ENCODE results near the gene MED16.
"Not testable (repeated sequence)": the region's sequence is repeated elsewhere in the genome, so short reads cannot be mapped to it uniquely, and the experiment has no call there.

MED16 gene

DNA sequence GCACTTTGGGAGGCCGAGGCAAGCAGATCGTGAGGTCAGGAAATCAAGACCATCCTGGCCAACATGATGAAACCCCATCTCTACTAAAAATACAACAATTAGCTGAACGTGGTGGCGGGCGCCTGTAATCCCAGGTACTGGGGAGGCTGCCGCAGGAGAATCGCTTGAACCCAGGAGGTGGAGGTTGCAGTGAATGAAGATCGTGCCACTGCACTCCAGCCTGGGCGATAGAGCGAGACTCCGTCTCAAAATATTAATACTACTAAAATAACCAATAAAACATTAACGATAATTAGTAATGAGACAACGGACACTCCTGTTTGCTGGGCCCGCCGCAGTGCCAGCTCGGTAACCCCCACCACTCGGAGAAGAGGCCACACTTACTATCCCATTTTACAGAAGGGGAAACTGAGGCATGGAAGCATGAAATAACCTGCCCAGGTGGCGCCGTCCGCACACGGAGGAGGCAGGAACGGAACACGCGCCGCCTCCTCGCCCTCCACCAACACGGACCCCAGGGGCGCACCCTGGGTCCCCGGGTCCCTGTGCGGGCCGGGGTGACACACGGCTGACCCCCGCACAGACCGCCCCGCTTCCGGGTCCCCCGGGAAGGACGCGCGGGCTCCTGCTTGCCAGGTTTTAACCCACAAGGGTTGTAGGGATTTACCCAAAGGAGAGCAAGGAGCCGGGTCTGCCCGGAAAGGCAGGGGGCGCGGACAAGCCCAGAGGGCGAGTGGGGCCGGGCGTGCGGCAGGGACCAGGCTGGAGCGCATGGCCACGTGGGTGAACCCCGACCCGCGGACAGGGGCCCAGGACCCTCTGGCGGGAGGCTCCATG lies 18.4 kb upstream of the MED16 start:
- no peak for DNase-seq (ENCODE audit: low spot score)

DNA sequence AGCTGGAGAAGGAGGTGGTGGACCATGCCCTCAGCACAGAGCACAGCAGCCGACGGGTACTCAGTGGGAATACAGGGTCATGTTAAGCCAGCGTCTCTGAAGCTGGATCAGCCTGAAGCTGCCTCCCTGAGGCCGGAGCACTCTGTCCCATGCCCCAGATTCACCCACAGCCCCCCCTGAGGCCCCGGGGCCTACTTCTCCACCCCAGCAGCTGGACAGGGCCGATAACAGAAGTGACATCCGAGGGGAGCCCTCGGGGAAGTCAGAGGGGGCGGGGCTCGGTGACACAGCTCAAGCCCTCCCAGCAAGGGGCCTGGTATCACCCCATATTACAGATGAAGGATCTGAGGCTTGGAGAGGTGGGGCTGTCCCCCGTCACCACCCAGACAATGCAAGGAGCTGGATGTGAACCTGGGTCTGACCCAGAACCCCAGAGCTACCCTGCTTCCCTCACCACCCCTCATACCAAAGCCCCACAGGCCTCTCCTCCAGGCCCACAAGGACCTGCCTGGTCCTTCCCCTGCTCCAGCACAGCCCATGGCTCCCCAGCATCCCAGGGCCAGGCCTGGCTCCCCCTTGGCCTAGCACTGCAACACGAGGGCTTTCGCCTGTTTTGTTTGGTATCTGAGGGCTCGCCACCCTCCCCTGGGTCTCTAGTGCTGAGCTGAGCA lies 14.3 kb upstream of the MED16 start:
- DNase-seq (ENCODE audit: low spot score), result peak; percentile 55

DNA sequence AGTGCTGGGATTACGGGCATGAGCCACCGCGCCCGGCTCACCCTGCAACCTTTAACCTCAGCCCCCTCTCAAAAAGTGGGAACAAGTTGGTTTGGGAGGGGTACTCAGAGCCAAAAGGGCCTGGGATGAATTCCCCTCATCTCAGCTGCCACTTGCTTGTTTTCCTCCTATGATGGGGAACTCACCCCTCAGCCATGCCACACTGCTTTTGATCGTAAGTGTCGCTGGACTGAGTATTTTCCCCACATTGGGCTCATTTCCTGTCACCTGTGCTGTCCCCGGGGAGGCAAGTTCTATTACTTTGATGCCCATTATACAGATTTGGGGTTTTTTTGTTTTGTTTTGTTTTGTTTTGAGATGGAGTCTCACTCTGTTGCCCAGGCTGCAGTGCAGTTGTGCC lies 13.5 kb upstream of the MED16 start:
- no peak for DNase-seq (ENCODE audit: low spot score)

DNA sequence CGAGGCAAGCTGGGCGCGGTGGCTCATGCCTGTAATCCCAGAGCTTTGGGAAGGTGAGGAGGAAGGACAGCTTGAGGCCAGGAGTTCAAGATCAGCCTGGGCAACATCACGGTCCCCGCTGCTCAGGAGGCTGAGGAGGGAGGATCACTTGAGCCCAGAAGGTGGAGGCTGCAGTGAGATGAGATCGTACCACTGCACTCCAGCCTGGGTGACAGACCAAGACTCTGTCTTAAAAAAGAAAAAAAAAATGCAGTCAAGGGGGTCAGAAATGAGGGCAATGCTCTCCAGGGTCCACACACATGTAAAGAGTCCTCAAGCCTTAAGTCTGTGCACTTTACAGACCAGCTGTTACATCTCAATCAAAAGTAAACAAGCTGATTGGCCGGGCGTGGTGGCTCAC lies 11.6 kb upstream of the MED16 start:
- no peak for DNase-seq (ENCODE audit: low spot score)

DNA sequence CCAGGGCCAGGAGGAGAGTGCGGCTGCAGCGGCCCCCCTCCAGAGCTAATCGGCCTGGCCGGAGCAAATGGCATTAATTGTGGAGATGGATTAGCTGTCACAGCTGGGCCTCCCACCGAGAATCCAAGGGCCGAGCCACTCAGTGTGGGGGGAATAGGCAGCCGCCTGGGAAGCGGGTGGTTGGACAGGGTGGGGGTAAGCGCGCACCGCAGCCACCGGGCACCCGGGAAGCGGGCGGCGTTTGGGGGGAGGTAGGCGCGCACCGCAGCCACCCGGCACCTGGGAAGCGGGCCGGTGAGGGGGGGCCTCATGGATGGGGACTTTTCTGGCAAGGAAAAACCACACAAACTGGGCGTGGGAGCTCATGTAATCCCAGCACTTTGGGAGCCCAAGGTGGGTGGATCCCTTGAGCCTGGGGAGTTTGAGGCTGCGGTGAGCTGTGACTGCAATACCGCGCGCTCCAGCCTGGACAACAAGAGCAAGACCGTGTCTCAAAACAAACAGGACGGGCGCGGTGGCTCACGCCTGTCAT lies 10.3 kb upstream of the MED16 start:
- DNase-seq (ENCODE audit: low spot score), result no peak

DNA sequence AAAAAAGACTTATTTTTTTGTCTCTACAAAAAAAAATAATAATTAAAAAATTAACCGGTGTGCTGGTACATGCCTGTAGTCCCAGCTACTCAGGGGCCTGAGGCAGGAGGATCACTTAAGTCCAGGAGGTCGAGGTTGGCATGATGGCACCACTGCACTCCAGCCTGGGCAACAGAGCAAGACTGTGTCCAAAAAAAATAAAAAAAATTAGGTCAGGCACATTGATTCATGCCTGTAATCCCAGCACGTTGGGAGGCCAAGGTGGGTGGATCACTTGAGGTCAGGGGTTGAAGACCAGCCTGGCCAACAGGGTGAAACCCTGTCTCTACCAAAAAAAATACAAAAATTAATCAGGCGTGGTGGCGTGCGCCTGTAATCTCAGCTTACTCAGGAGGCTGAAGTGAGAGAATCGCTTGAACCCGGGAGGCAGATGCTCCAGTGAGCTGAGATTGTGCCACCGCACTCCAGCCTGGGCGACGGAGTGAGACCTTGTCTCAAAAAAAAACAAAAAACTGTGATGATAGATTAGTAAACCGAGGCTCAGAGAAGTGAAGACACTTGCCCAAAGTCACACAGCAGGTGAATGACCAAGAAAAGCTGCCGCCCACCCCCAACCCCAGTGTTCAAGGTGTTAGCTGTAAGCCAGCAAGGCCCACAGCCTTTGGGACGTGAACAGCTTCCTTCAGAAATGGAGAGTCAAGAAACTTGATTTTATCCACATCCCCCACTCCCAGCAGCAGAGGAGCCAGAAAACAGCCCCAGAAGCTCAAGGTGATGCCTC lies 9.6 kb upstream of the MED16 start:
- no peak for DNase-seq (ENCODE audit: low spot score)

DNA sequence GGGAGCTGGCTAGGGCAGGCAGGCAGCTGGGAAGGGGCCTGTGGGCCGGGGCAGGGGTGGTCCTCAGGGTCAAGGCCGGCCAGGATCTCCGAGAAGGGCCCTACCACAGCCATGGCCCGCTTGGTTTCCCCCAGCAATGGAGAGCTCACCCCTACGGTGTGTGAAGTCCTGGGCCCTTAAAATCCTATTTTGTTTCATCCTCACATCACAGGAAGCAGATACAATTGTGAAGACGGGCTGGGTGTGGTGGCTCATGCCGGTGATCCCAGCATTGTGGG lies 9.0 kb upstream of the MED16 start:
- no peak for DNase-seq (ENCODE audit: low spot score)

DNA sequence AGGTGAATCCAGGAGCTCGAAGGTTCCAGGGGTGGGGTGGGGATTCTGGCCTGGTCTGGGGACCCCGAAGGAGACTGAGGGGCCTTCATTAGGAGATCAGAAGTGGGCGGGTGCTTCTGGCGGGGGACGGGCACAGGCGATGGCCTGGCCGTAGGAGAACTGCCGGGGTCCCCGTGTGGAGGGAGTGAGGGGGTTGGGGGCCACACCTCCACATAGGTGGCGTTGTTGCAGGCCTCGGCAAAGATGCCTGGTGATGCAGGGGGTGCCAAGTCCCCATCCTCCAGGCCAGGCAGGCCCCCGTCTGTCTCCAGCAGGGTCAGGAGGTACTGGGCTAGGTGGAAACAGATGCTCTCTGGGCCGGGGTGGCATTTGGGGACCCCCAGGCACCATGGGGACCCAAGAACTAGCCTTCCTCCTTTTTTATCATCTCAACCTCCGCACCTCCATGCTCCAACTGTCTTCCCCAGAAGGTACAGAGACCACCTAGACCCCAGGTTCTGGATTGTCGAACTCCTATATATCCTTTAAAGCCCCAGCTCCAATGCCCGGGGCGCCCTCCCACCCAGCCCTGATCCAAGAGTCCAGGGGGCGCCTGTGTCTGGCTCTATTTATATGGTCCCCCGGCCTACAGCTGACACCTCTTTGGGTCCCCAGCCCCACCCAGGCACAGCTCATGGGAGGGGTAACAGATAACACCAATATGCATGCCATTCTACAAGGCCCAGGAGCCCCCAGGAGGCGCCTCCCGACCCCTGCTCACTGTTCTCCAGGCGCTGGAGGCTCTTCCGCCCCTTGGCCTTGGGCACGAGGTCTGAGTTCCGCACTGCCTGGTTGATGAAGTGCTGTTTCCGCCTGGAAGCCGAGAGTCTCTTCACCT lies 8.5 kb upstream of the MED16 start:
- no peak for DNase-seq (ENCODE audit: low spot score)

DNA sequence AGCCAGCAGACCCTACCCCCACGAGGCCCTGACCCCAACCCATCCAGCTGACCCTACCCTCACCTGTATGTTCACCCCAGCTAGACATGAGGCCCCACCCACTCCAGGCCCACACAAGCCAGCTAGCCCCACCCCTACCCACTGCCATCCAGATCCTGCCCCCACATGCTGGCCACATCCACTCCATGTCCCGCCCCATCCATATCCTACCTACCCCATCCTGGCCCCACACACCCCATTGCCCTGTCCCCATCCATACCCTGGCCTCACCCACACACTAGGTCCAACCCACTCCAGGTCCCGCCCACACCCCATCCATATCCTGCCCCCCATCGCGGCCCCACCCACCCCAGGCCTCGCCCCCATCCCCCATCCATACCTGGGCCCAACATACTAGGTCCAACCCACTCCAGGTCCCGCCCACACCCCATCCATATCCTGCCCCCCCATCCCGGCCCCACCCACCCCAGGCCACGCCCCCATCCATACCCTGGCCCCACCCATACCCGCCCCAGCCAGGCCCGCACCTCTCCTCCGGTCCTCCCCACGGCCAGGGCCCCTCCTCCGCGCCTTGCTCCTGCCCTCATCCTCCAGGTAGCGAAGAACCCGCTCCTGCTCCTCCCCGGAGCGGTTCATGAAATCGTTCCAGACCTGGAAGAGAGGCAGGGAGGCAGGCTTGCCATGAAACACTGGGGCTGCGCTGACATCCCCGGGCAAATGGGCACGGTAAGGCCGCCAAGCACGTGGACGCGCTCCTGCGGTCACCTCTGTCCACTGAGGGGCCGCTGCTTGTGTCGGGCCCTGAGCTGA lies 7.5 kb upstream of the MED16 start:
- peak; percentile 47 for DNase-seq (ENCODE audit: low spot score)

DNA sequence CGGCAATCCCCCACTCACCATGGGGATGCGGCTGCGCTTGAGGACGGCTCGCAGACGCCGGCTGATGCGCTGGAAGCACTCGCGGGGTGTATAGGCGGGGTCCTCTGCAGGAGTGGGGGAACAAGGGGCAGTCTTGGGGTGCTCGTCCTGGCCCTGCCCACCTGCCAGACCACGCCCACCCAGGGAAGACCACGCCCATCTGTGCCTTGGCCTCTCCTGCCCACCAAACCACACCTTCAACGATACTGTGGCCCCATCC lies 7.0 kb upstream of the MED16 start:
- no peak for DNase-seq (ENCODE audit: low spot score)

DNA sequence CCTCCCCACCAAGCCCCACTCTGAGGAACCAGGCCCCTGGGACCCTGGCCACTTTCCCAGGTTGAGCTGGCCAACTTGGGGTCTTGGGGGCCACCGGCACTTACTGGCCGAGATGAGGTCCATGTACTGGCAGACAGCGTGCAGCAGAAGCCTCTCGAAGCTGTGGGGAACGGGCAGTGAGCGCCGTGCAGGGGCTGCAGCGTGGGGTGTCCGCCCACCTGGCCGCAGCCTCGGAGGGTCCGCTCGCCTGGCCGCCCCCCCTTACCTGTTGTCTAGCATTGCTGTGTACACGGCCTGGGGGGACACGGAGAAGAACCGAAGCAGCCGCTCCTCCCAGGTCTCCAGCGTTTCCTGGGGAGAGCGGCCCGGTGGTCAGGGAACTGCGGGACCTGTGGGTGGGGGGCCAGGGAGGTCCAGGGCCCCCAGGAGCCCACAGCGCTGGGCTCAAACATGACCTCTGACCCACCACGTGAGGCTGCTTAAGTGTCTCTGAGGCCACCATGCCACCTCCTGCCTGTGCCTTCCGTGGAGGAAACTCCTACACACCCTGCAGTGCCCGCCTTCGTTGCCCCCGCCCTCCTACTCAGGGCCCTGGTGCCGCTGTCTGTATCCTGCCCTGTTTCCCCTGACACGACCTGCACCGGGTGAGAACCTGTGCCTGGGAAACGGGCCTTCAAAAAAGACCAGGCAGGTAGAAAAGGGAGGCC lies 6.5 kb upstream of the MED16 start:
- no peak for DNase-seq (ENCODE audit: low spot score)

DNA sequence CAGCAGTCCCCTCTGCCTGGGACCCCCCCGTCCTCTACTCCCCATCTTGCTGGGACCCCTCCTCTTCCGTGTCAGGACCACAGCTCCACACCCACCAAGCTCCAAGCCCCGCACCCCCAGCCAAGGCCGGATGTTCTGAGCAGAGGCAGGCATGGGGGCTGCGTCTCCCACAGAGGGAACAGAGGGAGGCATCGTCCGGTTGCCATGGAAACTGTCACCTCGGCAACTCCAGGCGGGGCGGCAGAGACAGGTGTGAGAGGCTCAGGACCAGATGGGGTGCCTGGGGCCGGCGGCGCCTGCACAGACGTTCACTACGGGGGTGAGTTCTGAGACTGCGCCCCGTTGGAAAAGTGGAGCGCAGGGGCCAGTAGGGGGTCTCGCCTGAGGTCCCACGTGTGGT lies 5.7 kb upstream of the MED16 start:
- peak; percentile 58 for DNase-seq (ENCODE audit: low spot score)

DNA sequence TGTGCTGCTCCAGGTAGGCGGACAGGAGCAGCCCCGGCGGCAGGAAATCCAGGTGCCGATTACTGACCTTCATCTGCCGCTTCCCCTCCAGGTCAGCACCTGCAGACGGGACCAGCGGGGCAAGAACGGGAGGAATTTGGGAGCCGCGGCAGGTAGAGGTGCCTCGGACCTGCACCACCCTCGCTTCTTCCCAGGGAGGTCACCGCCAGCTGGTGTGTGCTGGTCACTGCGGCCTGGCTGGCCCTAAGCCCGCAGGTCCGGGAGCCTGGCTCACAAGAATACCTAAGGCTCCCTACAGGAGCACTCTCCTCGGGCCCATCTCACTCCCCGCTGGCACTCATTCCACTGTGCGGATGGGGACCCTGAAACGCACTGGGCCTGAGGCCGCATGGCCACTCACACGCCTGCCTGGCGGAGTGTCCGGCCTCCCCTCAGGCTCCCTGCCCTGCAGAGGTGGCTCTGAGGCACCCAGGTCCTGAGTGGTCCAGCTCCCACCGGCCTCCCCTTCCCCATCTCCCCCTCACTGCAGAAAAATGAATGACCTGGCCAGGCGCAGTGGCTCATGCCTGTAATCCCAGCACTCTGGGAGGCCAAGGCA lies 4.6 kb upstream of the MED16 start:
- no peak for DNase-seq (ENCODE audit: low spot score)

DNA sequence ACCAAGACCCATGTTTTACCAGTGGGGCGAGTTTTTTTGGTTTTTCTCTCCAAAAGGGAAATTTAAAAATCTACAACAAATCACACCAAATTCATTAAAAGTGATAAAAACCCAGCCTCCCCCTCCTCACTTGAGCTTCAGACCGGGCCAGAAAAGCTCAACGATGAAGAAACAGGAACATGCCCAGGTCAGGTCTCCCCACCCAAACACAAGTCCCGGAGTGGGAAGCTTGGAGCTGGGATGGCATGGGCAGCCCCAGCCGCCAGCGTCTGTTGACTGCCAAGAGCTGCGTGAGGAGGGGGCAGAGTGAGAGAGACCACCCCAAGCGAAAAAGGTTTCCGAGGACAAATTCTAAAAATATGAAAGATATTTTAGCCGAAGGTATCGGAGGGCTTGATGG lies 4.0 kb upstream of the MED16 start:
- no peak for DNase-seq (ENCODE audit: low spot score)

DNA sequence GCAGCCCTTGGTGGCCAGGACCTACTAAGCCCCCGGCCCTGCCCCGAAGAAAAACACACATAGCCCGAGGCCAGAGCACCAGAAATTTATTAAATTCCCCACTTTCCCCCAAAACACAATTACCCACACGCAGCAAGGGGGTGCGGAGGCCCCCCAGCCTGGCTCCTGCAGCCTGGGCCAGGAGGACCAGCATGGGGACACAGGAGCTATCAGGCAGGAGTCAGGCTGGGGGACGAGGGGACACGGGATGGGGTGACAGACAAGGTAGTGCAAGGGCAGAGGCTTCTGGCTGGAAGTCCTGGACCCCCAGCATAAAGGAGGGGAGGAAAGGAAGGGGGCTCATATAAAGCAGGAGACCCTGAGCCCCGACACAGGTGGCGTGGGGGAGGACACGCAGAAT lies 3.4 kb upstream of the MED16 start:
- DNase-seq (ENCODE audit: low spot score), result no peak

DNA sequence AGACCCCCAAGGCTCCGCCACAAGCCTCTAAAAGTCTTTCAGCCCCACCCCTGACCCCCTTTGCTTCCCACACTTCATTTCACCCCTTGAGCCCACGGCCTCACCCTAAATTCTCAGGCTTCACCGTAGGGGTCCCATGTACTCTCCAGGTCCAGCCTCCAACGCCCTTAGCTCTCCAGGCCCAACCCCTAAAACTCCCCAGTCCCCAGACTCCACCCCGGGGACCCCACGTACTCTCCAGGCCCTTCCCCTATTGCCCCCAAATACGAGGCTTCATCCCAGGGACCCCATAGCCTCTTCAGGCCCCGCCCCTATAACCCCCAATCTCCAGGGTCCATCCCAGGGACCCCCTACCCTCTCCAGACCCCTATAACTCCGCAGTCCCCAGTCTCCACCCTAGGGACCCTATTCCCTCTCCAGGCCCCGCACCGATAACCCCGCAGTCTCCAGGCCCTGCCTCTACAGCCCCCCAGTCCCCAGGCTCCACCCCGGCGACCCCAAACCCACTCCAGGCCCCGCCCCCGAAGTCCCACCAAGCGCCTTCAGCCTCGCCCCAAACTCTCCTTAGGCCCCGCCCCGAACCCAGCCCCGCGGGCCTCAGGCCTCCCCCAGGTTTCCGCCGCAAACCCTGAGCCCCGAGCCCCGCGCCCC lies 619 bp downstream of the MED16 start:
- DNase-seq (ENCODE audit: low spot score), result peak; percentile 59

DNA sequence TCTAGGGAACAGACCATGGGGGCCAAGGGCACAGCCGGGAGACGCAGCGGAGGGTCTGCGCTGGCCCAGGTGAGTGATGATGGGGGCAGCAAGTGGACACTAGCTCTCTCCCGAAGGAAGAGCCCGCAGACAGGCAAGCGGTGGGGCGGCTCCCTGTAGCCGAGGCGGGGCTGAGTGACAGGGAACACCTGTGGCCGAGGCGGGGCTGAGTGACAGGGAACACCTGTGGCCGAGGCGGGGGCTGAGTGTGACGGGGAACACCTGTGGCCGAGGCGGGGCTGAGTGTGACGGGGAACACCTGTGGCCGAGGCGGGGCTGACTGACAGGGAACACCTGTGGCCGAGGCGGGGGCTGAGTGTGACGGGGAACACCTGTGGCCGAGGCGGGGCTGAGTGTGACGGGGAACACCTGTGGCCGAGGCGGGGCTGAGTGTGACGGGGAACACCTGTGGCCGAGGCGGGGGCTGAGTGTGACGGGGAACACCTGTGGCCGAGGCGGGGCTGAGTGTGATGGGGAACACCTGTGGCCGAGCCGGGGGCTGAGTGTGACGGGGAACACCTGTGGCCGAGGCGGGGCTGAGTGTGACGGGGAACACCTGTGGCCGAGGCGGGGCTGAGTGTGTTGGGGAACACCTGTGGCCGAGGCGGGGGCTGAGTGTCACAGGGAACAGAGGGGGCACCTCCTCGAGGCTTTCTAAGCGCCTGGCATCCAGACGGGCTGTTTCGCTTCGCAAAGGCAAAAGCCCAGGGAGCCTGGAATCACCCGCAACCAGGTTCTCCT lies 1.4 kb downstream of the MED16 start:
- DNase-seq (ENCODE audit: low spot score), result not testable (repeated sequence)

DNA sequence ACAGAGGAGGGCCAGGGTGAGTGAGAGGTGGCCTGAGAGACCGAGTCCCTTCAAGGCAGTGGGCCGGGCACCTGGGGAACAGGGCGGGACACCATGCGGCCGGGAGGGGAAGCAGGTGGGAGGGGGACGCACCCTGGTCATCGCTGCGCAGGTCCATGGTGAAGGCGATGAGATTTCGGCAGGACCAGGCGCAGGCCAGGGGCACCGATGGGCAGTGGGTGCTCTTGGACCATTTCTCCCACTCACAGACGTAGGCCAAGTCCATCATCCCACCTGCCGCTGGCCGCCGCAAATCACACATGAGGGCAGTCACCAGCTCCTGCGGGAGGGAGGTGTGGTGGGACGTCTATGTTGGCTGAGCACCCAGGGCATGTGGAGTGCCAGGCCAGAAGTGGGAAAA lies 2.2 kb downstream of the MED16 start:
- DNase-seq (ENCODE audit: low spot score), result no peak

All from germinal center (tissue), 1 donor.